HepG2 (cell line): Measurements from ENCODE around the gene HABP4. TPM values are rescaled to one million over a fixed set of nuclear protein-coding genes. Genes with fewer than 3 reads are reported as not detected.

Source experiments
- CREM ChIP-seq, 2 experiments: sonication (generic) in 1 of 2; formaldehyde crosslinking in 1 of 2; IDR thresholded peaks; 2 replicates each; pipeline versions ENCODE4 v1.4.0 to v1.6.1; 2016 to 2020; ENCODE audit warnings: antibody characterized with exemption in 1 of 2, mild to moderate bottlenecking in 1 of 2, missing genetic modification reagents in 1 of 2
- ZBTB40 ChIP-seq, 2 experiments: fragments of 450-650 bp in 1 of 2; sonication (generic) in 1 of 2; formaldehyde crosslinking in 1 of 2; IDR thresholded peaks; 2 replicates each; pipeline versions ENCODE4 v1.6.1 to v1.8.0; 2016 to 2022; ENCODE audit warnings: antibody characterized with exemption in 1 of 2, mild to moderate bottlenecking in 1 of 2, missing genetic modification reagents in 1 of 2
- ZNF558 ChIP-seq: sonication (generic); formaldehyde crosslinking; IDR thresholded peaks from 2 replicates; pipeline ENCODE4 v1.9.0; 2022; ENCODE audit warnings: mild to moderate bottlenecking, missing genetic modification reagents, borderline replicate concordance
- polyA plus RNA-seq, 8 experiments: library from polyadenylated mRNA; depleted of rRNA in 3 of 8; stranded (reverse) in 7 of 8; unstranded in 1 of 8; fragments of >200 nt; fragmentation: Illumina TruSeq in 4 of 8; extraction: Trizol in 4 of 8; gene quantifications; 2 replicates each; pipeline versions ENCODE4 v1.2.1 to v1.2.3, GENCODE V29; 2011 to 2016; ENCODE audit warnings: low read depth in 4 of 8, missing spikeins in 1 of 8, mixed read lengths in 1 of 8; ENCODE audit not compliant: insufficient read depth in 1 of 8
- total RNA-seq, 5 experiments: library from RNA; depleted of rRNA; stranded (reverse); fragments of >200 nt; fragmentation: Illumina TruSeq; extraction: Trizol; gene quantifications; 2 replicates each; pipeline ENCODE4 v1.2.3, GENCODE V29; 2016; ENCODE audit warnings: low read depth in 1 of 5

HABP4 gene
- total and polyA plus RNA-seq, 2 of the 13 experiments (the other 11 are each of a cell fraction or from before 2014, with no cell fraction given): 14.3 to 26.6 TPM

DNA sequence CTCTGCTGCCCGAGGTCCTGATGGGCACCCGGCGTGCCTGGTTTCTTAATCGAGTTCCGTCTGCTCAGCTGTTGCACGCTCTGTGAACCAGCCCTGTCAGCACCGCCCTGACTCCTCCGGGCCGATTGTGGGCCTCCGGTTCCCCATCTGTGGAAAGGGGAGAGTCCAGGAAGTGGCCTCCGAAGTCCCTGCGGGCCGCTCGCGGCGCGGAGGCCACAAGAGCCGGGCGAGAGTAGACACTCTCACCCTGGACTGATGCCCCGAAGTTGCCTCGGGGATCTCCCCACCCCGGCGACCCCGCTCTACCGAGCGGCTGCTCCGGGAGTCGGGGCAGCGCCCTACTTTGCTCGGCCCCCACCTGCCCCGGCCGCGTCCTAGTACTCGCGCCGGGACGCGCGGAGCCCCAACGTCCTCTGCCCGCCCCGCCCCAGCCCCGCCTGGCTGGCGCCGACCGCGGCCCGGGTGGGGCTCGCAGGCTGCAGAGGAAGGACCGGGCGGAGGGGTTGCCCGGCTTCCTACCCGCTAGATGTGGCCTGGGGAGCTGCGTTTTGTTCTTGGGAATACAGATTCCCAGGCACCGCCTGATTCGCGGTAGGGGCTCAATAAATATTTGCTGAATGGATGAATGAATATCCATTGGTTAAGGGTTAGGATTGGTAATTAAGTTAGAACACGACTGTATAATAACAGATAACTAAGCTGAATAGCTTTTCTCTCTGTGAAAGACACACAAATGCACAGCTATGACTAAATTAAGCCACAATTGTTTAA, 30.9 kb upstream of the HABP4 start (continued):
- no peak for TF ChIP-seq ZBTB40 (IDR thresholded peaks at IDR 0.05)
- TF ChIP-seq ZBTB40 (CRISPR knock-in tag; IDR thresholded peaks at IDR 0.05): no peak
- TF ChIP-seq ZNF558 (CRISPR knock-in tag): no peak
- no peak for TF ChIP-seq CREM (IDR thresholded peaks at IDR 0.05)
- no peak for TF ChIP-seq CREM (CRISPR knock-in tag; IDR thresholded peaks at IDR 0.05)
